ENCODE results near the gene PNMA3. TPM values are rescaled to one million over a fixed set of nuclear protein-coding genes. Genes with fewer than 3 reads are reported as not detected.
A peak's percentile ranks its signal among the peaks of the same experiment; 100 is the strongest.
"Not testable (repeated sequence)": the region's sequence is repeated elsewhere in the genome, so short reads cannot be mapped to it uniquely, and the experiment has no call there.

PNMA3 gene
- total RNA-seq, 1 donor from 2014 or later, result not detected

DNA sequence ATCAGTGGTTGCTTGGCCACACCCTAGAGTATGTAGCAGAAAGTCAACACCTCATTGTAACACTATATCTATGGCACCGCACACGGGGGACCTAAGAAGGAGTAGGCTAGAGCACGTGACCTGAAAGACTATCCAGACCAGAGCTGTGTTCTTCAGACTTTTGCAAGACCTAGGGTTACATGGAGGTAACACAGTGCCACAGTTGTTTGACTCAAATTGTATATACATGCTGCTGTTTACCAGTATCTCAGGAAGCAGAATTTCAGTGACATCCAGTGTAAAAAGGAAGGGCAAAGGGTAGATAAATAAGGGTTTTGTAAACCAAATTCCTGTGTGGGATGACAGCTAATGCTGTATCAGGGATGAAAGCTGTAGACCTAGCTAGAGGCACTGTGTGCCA is 46.1 kb downstream of the PNMA3 start:
- Histone ChIP-seq H3K27ac (no peak overlapping the region), H3K36me3 (no peaks in the 10 kb centered on the region), H3K27me3 (no peaks in the 10 kb centered on the region), H3K4me1 (no peaks in the 10 kb centered on the region), H3K9me3 (peaks cover 3 to 4% of the 10 kb centered on the region in 2 donors), H3K4me3 (no peak overlapping the region)
- DNase-seq (ENCODE audit: low spot score in 2 of 2), result peak in 1 of 2 donors; percentile 2
- intact Hi-C loops (cut with DNase I), result no loop called here
- TF ChIP-seq, protein P1, sequence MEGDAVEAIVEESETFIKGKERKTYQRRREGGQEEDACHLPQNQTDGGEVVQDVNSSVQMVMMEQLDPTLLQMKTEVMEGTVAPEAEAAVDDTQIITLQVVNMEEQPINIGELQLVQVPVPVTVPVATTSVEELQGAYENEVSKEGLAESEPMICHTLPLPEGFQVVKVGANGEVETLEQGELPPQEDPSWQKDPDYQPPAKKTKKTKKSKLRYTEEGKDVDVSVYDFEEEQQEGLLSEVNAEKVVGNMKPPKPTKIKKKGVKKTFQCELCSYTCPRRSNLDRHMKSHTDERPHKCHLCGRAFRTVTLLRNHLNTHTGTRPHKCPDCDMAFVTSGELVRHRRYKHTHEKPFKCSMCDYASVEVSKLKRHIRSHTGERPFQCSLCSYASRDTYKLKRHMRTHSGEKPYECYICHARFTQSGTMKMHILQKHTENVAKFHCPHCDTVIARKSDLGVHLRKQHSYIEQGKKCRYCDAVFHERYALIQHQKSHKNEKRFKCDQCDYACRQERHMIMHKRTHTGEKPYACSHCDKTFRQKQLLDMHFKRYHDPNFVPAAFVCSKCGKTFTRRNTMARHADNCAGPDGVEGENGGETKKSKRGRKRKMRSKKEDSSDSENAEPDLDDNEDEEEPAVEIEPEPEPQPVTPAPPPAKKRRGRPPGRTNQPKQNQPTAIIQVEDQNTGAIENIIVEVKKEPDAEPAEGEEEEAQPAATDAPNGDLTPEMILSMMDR (IDR thresholded peaks at IDR 0.05), result no peak

DNA sequence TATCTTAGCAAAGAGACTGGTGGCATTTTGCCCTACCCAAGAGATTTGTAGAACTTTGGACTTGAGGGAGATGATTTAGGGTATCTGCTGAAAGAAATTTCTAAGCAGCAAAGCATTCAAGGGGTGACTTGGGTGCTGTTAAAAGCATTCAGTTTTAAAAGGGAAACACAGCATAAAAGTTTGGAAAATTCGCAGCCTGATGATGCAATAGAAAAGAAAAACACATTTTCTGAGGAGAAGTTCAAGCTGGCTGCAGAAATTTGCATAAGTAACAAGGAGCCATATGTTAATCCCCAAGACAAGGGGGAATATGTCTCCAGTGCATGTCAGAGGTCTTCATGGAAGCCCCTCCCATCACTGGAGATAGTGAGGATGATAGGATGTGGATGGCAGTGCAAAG is 48.7 kb downstream of the PNMA3 start:
- H3K9me3 ChIP-seq; intact Hi-C loops (cut with DNase I); H3K27me3 ChIP-seq; H3K4me3 ChIP-seq; H3K4me1 ChIP-seq; H3K27ac ChIP-seq; H3K36me3 ChIP-seq: not testable (repeated sequence)
- peak in 1 of 2 donors; percentile 5 for DNase-seq (ENCODE audit: low spot score in 2 of 2)

DNA sequence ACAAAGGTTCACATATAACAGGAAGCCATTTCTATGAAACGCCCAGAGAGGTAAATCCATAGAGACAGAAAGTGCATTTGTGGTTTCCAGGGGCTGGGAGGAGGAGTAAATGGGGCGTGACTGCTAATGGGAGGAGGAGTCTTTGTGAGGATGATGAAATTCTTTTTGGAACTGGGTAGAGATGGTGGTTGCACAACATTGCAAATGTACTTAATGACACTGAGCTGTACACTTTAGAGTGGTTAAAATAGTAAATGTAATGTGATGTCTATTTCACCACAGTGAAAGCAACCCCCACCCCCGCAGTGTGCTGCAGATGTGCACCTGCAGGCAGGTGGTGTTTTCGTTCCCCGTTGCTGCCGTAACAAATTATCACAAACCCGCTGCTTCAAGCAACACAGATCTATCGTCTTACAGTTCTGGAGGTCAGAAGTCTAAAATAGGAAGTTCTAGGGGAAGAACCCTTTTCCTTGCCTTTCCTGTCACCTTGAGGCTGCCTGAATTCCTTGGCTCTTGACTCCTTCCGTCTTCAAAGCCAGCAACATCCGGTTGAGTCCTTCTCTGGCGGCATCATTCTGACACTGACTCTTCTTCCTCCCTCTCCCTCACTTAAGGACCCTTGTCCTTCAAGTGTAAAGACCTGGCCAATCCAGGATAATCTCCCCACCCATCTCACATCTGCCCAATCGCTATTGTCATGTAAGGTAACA is 50.0 kb downstream of the PNMA3 start:
- H3K4me3 ChIP-seq; H3K4me1 ChIP-seq; H3K27me3 ChIP-seq; H3K9me3 ChIP-seq; intact Hi-C loops (cut with DNase I); H3K36me3 ChIP-seq; H3K27ac ChIP-seq; DNase-seq (ENCODE audit: low spot score in 2 of 2): not testable (repeated sequence)

Other genes with a start within 250 kb of the PNMA3 start
- 7.8 TPM for gene CETN2, start 225.7 kb upstream of the PNMA3 start, total RNA-seq
- 8.8 TPM for gene NSDHL, start 225.4 kb upstream of the PNMA3 start, total RNA-seq
- not detected for gene ZNF185, start 158.4 kb upstream of the PNMA3 start, total RNA-seq
- gene PNMA5, start 62.4 kb upstream of the PNMA3 start, total RNA-seq, result not detected
- gene PNMA6A, start 16.0 kb downstream of the PNMA3 start, total RNA-seq, result 0.32 TPM
- gene MAGEA1, start 122.8 kb downstream of the PNMA3 start, total RNA-seq, result not detected